ENCODE measurements around the gene SLC22A7. TPM values are rescaled to one million over a fixed set of nuclear protein-coding genes. Genes with fewer than 3 reads are reported as not detected.

Gene SLC22A7
- total RNA-seq, 1 experiment from 2014 or later: not detected

DNA sequence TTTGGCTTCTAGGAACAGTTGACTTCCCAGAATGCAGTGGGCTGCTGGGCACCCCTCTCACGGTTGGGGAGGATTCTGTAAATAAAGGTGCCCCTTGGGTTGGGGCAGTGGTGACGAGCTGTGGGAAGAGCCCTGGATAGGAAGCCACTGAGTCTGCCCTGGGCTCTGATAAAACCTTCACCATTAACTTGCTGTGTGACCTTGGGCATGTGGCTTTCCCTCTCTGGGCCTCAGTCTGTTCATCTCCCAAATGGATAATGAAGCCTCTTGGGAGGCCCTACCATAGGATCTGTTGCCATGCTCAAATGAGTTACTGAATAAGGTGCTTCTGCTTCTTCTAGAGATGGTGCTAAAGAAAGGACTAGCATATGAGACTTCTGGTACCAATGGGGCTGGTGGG is 6.8 kb downstream of the SLC22A7 start:
- H2AFZ ChIP-seq (ENCODE audit: low read length): no peak overlapping the region
- H3K4me3 ChIP-seq (ENCODE audit: low read length): no peak overlapping the region
- H4K20me1 ChIP-seq (ENCODE audit: insufficient read depth, low read depth, low read length): 0 out of 2 replicates have a peak, but pooled peaks cover 3% of the 10 kb centered on the region

DNA sequence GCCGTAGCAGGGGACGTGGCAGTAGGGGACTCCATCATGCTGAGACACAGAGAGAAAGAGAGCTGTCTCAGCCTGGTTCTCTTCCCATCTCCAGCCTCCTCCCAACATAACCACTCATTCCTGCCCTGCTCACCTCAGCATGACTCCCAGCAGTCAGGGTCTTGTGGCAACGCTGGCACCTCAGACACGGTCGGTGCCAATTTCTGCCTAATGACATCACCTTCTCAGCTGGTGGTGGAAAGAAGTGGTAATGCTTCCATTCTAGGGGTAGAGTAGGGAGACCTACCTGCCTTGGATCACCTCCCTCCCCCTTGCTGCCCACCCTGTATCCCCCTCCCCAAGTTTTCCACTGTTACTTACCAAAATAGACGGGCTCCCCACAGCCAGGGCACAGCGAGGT is 8.0 kb downstream of the SLC22A7 start:
- H3K4me1 ChIP-seq (ENCODE audit: low read length): peaks cover 30% of the 10 kb centered on the region
- 0 out of 2 replicates have a peak, but pooled peaks cover 3% of the 10 kb centered on the region for H4K20me1 ChIP-seq (ENCODE audit: insufficient read depth, low read depth, low read length)
- no peak overlapping the region for H3K9ac ChIP-seq (ENCODE audit: low read length)
- H2AFZ ChIP-seq (ENCODE audit: low read length): no peak overlapping the region
- no peaks in the 10 kb centered on the region for H3K27me3 ChIP-seq (ENCODE audit: low read length)
- no peaks in the 10 kb centered on the region for H3K9me2 ChIP-seq (replicated peaks; ENCODE audit: insufficient read depth, low read length)
- no peak overlapping the region for H3K27ac ChIP-seq (ENCODE audit: low read length)
- no peaks in the 10 kb centered on the region for H3K9me3 ChIP-seq (ENCODE audit: low read length)
- peak; percentile 28 for DNase-seq
- no peak overlapping the region for H3K4me3 ChIP-seq (ENCODE audit: low read length)
- H3K79me2 ChIP-seq (ENCODE audit: low read length): no peaks in the 10 kb centered on the region
- H3K4me2 ChIP-seq (ENCODE audit: low read depth, low read length, poor library complexity, severe bottlenecking): no peak overlapping the region
- no peaks in the 10 kb centered on the region for H3K36me3 ChIP-seq (ENCODE audit: insufficient read depth, low read length)

More for the DNA sequence above, 6.8 kb downstream of the SLC22A7 start:
- no peaks in the 10 kb centered on the region for H3K27me3 ChIP-seq (ENCODE audit: low read length)
- H3K9me3 ChIP-seq (ENCODE audit: low read length): no peaks in the 10 kb centered on the region
- H3K36me3 ChIP-seq (ENCODE audit: insufficient read depth, low read length): no peaks in the 10 kb centered on the region
- peaks cover 25% of the 10 kb centered on the region for H3K4me1 ChIP-seq (ENCODE audit: low read length)
- H3K79me2 ChIP-seq (ENCODE audit: low read length): no peaks in the 10 kb centered on the region
- H3K9me2 ChIP-seq (replicated peaks; ENCODE audit: insufficient read depth, low read length): no peaks in the 10 kb centered on the region
- no peak overlapping the region for H3K4me2 ChIP-seq (ENCODE audit: low read depth, low read length, poor library complexity, severe bottlenecking)
- DNase-seq: peak; percentile 29
- no peak overlapping the region for H3K9ac ChIP-seq (ENCODE audit: low read length)
- no peak overlapping the region for H3K27ac ChIP-seq (ENCODE audit: low read length)

GRCh38 chr6:43307451-43308100 is 9.5 kb downstream of the SLC22A7 start:
- H3K36me3 ChIP-seq (ENCODE audit: insufficient read depth, low read length): no peaks in the 10 kb centered on the region
- peak overlapping the region; percentile 71 for H3K9ac ChIP-seq (ENCODE audit: low read length)
- no peaks in the 10 kb centered on the region for H3K9me2 ChIP-seq (replicated peaks; ENCODE audit: insufficient read depth, low read length)

DNA sequence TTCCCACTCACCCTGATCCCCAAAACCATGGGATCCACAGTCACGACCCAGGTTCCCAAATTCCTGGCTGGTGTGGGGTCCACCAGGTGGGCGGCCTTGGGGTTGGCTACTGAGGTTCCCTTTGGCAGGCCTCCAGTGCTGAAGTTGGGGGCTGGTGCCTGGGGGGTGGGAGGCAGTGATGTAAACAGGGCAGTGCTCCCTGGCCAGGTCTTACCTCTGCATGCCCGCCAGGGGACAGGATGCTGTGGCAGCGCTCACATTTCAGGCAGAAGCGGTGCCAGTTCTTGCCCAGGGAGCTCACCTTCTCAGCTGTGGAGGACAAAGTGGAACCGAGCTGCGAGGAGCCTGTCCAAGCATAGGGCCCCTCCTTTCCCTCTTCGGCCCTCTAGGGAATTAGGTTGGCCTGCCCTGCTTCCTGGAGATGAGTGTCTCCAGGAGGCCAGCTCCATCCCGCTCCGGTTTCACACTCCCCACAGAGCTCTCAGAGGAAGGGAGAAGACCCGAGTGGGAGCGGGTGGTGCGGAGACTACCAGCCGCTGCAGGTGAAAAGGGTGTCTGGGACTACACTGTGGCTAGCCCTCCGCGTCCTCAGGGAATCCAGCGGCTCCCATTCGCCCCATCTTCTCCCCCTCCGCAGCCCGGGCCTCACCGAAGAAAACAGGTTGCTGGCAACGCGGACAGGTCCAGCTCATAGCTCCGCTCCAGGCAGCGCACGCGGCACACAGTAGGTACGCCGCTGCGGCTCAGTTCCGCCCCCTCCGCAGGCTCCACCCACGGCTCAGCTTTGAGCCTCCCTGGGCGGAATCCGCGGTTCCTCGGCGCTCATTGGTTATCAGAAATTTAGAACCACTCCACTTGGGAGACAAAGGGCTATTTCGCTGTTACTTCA is 10.3 kb downstream of the SLC22A7 start, which contains the start of gene CRIP3:
TSS of gene CRIP3 (minus strand) at position 726 of the 889 bp plus-strand sequence. CDS start at position 692, 34 bp downstream.
- peaks cover 43% of the 10 kb centered on the region for H3K4me1 ChIP-seq (ENCODE audit: low read length)
- H3K4me2 ChIP-seq (ENCODE audit: low read depth, low read length, poor library complexity, severe bottlenecking): peak within 1 kb of the TSS; percentile 83
- no peaks in the 10 kb centered on the region for H3K36me3 ChIP-seq (ENCODE audit: insufficient read depth, low read length)
- H3K9me2 ChIP-seq (replicated peaks; ENCODE audit: insufficient read depth, low read length): no peaks in the 10 kb centered on the region
- H4K20me1 ChIP-seq (ENCODE audit: insufficient read depth, low read depth, low read length): 0 out of 2 replicates have a peak, but pooled peaks cover 3% of the 10 kb centered on the region
- peak within 1 kb of the TSS; percentile 71 for H3K9ac ChIP-seq (ENCODE audit: low read length)
- peak within 1 kb of the TSS; percentile 89 for H2AFZ ChIP-seq (ENCODE audit: low read length)
- no peaks in the 10 kb centered on the region for H3K79me2 ChIP-seq (ENCODE audit: low read length)
- peak within 1 kb of the TSS; percentile 72 for H3K4me3 ChIP-seq (ENCODE audit: low read length)
- peak; percentile 87 for DNase-seq
- no peaks in the 10 kb centered on the region for H3K27me3 ChIP-seq (ENCODE audit: low read length)
- peak within 1 kb of the TSS; percentile 38; the same call in 1 of the 2 replicates for H3K27ac ChIP-seq (ENCODE audit: low read length)
- H3K9me3 ChIP-seq (ENCODE audit: low read length): no peaks in the 10 kb centered on the region

More at GRCh38 chr6:43307451-43308100, 9.5 kb downstream of the SLC22A7 start:
- DNase-seq: peak; percentile 39
- Histone ChIP-seq H4K20me1 (ENCODE audit: insufficient read depth, low read depth, low read length) (0 out of 2 replicates have a peak, but pooled peaks cover 3% of the 10 kb centered on the region), H3K27ac (ENCODE audit: low read length) (no peak overlapping the region), H3K9me3 (ENCODE audit: low read length) (no peaks in the 10 kb centered on the region), H2AFZ (ENCODE audit: low read length) (no peak overlapping the region), H3K27me3 (ENCODE audit: low read length) (no peaks in the 10 kb centered on the region), H3K4me3 (ENCODE audit: low read length) (peak overlapping the region; percentile 72; the same call in 1 of the 2 replicates), H3K4me1 (ENCODE audit: low read length) (peaks cover 35% of the 10 kb centered on the region), H3K79me2 (ENCODE audit: low read length) (no peaks in the 10 kb centered on the region), H3K4me2 (ENCODE audit: low read depth, low read length, poor library complexity, severe bottlenecking) (peak overlapping the region; percentile 83)

DNA sequence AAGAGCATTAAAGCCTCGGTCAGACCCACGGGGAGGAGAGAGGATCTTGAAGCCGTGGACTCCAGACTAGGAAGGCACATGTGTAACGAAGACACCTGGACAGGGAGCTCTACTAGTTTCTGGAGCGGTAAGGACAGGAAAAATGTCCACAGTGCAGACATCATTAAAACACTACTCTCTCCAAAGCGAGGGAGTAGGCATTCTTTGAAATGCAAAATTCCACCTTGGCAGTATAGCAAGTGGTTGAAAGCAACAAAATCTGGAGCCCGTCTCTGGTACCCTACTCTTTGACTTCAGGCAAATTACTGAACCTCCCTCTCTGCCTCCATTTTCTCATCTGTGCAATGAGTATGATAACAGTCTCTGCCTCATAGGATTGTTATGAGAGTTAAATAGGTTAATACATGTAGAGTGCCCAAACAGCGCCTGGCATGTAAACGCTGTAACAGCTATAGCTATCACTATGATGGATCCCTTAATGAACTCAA is 11.0 kb downstream of the SLC22A7 start:
- Histone ChIP-seq H3K36me3 (ENCODE audit: insufficient read depth, low read length) (no peaks in the 10 kb centered on the region), H2AFZ (ENCODE audit: low read length) (peak overlapping the region; percentile 89), H3K4me1 (ENCODE audit: low read length) (peaks cover 50% of the 10 kb centered on the region), H3K27me3 (ENCODE audit: low read length) (no peaks in the 10 kb centered on the region), H3K79me2 (ENCODE audit: low read length) (no peaks in the 10 kb centered on the region), H3K4me2 (ENCODE audit: low read depth, low read length, poor library complexity, severe bottlenecking) (peak overlapping the region; percentile 83), H3K4me3 (ENCODE audit: low read length) (peak overlapping the region; percentile 72), H3K9ac (ENCODE audit: low read length) (peak overlapping the region; percentile 71), H3K9me2 (replicated peaks; ENCODE audit: insufficient read depth, low read length) (no peaks in the 10 kb centered on the region), H3K9me3 (ENCODE audit: low read length) (no peaks in the 10 kb centered on the region), H3K27ac (ENCODE audit: low read length) (no peak overlapping the region; the same call in 1 of the 2 replicates), H4K20me1 (ENCODE audit: insufficient read depth, low read depth, low read length) (0 out of 2 replicates have a peak, but pooled peaks cover 3% of the 10 kb centered on the region)
- no peak for DNase-seq

DNA sequence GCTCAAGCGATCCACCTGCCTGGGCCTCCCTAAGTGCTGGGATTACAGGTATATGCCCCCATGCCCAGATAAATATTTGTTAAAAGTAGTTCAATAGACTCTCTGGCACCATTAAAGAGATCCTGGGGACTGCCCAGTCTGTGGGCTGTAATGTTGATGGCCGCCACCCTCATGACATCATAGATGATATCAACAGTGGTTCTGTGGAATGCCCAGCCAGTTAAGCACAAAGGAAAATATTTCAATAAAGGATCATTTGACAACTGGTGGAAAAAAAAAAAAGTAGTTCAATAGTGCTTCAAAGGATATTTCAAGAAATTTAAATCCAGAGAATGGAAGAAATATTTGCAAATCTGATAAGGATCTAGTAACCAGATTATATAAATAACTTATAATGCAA is 12.1 kb downstream of the SLC22A7 start:
- Histone ChIP-seq H3K36me3 (ENCODE audit: insufficient read depth, low read length) (no peaks in the 10 kb centered on the region), H2AFZ (ENCODE audit: low read length) (no peak overlapping the region), H3K27me3 (ENCODE audit: low read length) (no peaks in the 10 kb centered on the region)

GRCh38 chr6:43310624-43311023 is 12.6 kb downstream of the SLC22A7 start:
- Histone ChIP-seq H3K9me3 (ENCODE audit: low read length) (no peaks in the 10 kb centered on the region), H3K4me2 (ENCODE audit: low read depth, low read length, poor library complexity, severe bottlenecking) (no peak overlapping the region), H4K20me1 (ENCODE audit: insufficient read depth, low read depth, low read length) (0 out of 2 replicates have a peak, but pooled peaks cover 3% of the 10 kb centered on the region), H3K27me3 (ENCODE audit: low read length) (no peaks in the 10 kb centered on the region), H3K4me1 (ENCODE audit: low read length) (peaks cover 54% of the 10 kb centered on the region), H3K27ac (ENCODE audit: low read length) (no peak overlapping the region), H3K9me2 (replicated peaks; ENCODE audit: insufficient read depth, low read length) (no peaks in the 10 kb centered on the region), H3K79me2 (ENCODE audit: low read length) (no peaks in the 10 kb centered on the region), H3K9ac (ENCODE audit: low read length) (no peak overlapping the region), H2AFZ (ENCODE audit: low read length) (no peak overlapping the region), H3K4me3 (ENCODE audit: low read length) (no peak overlapping the region), H3K36me3 (ENCODE audit: insufficient read depth, low read length) (no peaks in the 10 kb centered on the region)
- no peak for DNase-seq

More for the DNA sequence above, 12.1 kb downstream of the SLC22A7 start:
- DNase-seq: peak; percentile 31
- no peaks in the 10 kb centered on the region for H3K9me3 ChIP-seq (ENCODE audit: low read length)
- no peak overlapping the region for H3K27ac ChIP-seq (ENCODE audit: low read length)
- no peak overlapping the region for H3K4me3 ChIP-seq (ENCODE audit: low read length)
- no peak overlapping the region for H3K4me2 ChIP-seq (ENCODE audit: low read depth, low read length, poor library complexity, severe bottlenecking)
- H3K4me1 ChIP-seq (ENCODE audit: low read length): peaks cover 54% of the 10 kb centered on the region
- H3K79me2 ChIP-seq (ENCODE audit: low read length): no peaks in the 10 kb centered on the region
- H3K9ac ChIP-seq (ENCODE audit: low read length): no peak overlapping the region
- H3K9me2 ChIP-seq (replicated peaks; ENCODE audit: insufficient read depth, low read length): no peaks in the 10 kb centered on the region
- H4K20me1 ChIP-seq (ENCODE audit: insufficient read depth, low read depth, low read length): 0 out of 2 replicates have a peak, but pooled peaks cover 3% of the 10 kb centered on the region

GRCh38 chr6:43311666-43312065 is 13.6 kb downstream of the SLC22A7 start:
- H3K4me1 ChIP-seq (ENCODE audit: low read length): peaks cover 63% of the 10 kb centered on the region
- DNase-seq: peak; percentile 41
- no peak overlapping the region for H3K4me2 ChIP-seq (ENCODE audit: low read depth, low read length, poor library complexity, severe bottlenecking)
- no peaks in the 10 kb centered on the region for H3K9me3 ChIP-seq (ENCODE audit: low read length)
- no peak overlapping the region for H3K9ac ChIP-seq (ENCODE audit: low read length)
- H2AFZ ChIP-seq (ENCODE audit: low read length): no peak overlapping the region
- no peaks in the 10 kb centered on the region for H4K20me1 ChIP-seq (ENCODE audit: insufficient read depth, low read depth, low read length)
- no peak overlapping the region for H3K4me3 ChIP-seq (ENCODE audit: low read length)
- no peaks in the 10 kb centered on the region for H3K36me3 ChIP-seq (ENCODE audit: insufficient read depth, low read length)
- no peaks in the 10 kb centered on the region for H3K27me3 ChIP-seq (ENCODE audit: low read length)
- H3K79me2 ChIP-seq (ENCODE audit: low read length): no peaks in the 10 kb centered on the region
- no peaks in the 10 kb centered on the region for H3K9me2 ChIP-seq (replicated peaks; ENCODE audit: insufficient read depth, low read length)
- no peak overlapping the region for H3K27ac ChIP-seq (ENCODE audit: low read length)
